HG03575 (cell line): ENCODE measurements around the gene CMTM8.

Source experiments
- ATAC-seq: cut with Tn5 transposase; IDR thresholded peaks from one replicate; pipeline ENCODE4 v1.9.1; 2021; ENCODE audit not compliant: unreplicated experiment, insufficient number of reproducible peaks, low FRiP score; ENCODE audit errors: extremely low read depth

Gene CMTM8

DNA sequence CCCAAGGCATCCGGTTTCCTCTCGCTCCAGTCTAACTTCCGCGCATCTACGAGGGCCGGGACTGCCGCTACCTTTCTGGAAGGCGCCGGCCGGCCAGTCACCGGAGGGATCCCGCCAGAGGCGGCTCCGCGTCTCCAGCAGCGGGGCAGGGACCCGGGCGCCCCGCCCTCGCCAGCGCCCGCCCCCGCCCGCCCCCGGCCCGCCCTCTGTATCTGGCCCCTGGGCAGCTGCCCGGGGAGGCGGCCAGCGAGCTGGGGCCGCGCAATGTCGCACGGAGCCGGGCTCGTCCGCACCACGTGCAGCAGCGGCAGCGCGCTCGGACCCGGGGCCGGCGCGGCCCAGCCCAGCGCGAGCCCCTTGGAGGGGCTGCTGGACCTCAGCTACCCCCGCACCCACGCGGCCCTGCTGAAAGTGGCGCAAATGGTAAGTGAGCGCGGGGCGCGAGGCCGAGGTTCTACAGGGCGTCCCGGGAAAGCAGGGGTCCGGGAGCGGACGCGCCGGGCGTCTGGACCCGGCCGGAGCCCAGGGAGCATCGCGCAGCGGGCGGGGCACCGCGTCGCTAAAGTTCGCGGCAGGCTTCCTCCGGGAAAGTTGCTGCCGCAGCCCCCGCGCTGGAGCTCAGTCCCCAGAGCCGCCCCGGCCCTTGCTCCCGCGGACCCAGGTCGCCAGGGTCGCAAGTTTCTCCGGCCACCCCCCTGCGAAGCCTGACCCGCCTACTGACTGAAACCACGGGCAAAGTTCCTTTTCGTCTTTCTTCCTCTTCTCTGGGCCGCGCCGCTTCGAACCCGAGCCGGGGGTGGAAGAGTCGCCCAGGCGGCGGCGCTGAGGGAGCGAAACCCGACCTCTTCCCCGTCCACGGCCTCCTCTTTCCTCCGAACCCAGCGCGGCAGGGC is 153.4 kb downstream of the CMTM8 start, which contains the start of gene CMTM7:
TSS of gene CMTM7 (plus strand) at position 211 of the 893 bp plus-strand sequence. CDS start at position 265, 54 bp downstream.
- no peak for ATAC-seq

DNA sequence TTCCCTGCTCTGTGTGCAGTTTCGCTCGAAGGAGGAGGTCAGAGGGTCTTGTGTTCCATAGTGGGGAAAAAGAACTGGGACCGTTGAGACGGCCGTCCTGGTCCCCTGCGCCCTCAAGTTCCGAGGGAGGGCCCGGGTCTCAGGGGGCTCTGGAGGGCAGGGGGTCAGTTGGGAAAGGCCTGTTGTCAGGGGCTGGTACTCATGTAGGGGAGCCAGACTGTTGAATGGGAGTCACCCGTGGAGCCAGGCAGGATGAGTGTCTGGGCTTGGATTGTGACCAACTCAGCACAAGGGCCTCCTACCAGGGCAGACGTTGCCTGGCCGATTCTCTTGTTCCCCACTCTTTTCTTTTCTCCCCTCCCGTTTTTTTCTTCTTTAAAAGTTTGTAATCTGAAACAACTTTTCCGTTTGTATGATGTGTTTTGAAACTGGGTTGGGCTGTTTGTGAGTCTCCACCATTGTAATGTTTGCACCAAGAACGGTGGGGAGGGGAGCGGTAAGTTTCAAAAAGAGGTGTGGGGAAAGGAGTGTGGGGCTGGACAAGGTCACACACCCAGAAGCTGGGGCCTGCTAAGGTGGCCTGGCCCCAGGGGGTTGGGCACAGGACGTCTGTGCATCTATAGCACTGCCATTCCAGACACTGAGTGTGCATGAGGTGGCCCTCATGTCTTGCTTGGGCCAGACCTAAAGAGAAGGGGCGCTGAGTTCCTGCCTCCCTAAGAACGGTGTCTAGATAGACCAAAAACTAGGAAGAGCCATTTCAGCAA is 154.2 kb downstream of the CMTM8 start:
- ATAC-seq: no peak

DNA sequence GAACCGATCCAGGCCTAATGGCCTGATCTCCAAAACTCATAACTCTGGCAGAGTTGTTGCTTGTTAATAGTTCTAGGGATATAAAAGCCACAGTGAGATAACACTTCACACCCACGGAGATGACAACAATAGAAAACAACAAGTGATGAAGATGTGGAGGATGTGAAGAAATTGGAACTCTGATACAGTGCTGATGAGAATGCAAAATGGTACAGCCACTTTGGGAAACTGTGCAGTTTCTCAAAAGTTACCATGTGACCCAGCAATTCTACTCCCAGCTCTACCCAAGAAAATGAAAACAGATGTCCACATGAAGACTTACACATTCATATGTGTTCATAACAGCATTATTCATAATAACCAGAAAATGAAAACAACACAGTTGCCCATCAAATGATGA is 157.0 kb downstream of the CMTM8 start:
- no peak for ATAC-seq

DNA sequence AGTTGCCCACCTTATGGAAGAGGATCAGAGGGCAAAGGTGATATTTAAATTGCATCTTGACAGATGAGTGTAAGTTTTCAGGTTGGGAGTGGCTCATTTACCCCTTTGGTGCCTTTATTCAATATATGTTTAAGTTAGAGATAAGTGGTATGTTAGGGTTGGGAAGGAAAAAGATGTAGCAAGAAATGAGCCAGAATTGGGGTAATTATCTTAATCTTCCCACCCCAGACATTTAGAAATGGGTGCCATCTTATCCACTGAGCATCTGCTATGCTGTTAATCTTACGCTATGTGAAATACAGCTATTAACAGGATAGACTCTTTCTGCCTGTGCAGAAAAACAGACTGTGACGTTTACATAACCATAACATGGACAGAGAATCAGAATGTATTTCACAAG is 159.5 kb downstream of the CMTM8 start:
- ATAC-seq: no peak

DNA sequence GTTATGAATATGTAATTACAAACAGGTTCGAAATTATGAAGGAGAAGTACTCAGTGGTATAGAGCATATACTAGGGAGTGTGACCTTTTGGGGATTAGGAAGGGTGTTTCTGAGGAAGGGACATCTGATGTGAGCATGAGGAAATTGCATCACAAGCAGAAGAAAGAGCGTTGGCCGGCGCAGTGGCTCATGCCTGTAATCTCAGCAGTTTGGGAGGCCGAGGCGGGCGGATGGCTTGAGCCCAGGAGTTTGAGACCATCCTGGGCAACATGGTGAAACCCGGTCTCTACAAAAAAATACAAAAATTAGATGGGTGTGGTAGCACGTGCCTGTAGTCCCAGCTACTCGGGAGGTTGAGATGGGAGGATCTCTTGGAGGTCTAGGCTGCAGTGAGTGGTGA is 160.1 kb downstream of the CMTM8 start:
- no peak for ATAC-seq

DNA sequence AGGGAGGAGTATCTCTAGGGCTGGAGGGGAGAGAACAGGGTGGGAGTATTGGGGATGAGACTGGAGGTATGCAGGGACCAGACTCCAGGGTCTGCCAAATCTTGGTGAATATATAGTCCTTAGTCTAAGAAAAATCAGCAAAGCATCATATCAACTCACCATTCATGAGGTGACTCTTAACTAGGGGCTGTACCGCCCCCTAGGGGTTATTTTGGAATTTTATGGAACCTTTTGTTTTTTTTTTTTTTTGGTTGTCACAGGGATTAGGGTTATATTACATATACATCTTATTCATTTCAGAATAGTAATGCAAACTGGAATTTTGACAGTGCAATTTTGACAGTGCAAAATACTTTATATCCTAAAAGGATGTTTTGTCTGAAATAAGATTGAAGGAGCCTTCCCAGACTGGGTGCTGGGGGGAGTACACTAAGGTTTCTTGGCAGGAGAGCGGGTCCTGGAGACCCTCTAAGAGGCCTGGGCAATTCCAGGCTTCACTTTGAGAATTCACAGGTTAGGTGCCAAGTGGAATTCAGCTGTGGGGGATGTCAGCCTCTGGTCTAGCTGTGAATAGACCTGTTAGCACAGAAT is 160.6 kb downstream of the CMTM8 start:
- ATAC-seq: no peak

DNA sequence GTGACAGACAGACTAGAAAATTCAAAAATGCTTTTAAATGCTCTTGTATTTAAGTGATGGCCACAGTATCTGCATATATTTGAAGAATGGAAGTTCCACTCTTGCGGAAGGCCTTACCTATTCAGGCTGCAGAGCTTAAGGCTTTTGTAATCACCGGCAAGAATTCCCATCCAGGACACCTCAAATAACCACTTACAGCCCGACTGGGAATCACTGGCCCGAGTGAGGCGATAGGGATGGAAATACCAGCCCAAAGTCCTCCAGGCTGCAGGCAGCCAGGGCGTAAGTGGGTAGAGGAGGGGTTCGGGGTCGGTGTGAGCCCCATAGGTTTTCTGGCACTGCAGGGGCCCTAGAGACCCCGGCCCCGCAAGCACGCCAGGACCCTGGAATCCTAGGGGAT is 162.6 kb downstream of the CMTM8 start:
- ATAC-seq: no peak

DNA sequence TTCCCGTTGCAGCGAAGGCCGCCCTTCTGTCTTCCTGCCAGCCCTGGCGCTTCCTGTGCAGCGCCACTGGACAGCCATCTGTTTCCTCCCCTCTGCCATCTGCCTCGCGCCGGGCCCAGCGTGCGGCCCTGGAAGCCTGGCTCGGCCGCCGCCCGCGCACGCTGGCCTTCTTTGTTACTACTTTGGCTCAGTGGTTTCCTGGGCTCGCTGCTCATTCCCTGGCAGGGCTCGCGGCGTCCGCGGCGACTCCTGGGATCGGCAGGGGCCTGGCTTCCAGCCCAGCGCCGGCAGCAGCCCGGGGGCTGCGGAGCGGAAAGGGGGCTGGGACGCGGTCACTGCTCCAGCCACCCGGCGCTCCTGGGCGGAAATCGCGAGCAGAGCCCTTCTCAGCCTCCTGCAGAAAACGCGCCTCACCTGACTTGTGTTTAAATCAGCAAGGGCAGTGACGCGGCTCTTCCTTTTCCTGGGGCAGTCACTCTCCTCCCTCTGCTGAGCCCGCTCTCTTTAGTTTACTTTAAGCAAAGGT is 163.1 kb downstream of the CMTM8 start:
- no peak for ATAC-seq

DNA sequence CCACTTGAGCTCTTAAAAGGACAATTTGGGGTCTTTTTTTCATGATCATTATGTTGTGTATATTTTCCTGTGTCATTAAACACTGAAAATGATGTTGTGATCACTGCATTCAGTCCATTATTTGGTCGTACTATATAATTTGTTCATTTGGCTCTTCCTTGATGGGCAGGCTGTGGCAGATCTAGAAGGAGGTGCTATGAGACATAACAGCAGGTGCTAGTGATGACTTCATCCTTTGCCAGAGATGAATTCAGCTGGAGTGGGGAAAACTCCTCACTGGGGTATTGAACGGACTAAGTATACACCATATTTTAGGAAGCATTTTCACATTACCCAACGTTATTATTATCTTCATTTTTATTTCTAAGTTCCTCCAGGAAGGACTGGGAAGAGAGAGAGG is 165.2 kb downstream of the CMTM8 start:
- no peak for ATAC-seq

DNA sequence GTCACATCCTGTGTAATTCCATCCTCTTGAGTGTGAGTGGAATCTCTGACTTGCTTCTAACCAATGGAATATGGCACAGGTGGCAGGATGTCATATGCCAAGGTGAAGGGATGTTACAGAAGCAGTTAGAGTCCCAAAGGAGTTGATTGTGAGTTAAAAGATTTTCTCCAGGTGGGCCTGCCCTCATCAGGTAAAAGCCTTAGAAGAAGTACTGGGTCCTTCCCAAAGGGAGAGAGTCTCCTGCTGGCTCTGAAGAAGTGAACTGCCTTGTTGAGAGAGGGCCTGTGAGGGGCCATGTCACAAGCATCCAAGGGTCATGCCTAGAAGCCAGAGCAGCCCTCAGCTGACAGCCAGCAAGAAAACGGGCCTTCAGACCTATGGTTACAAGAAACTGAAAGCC is 166.2 kb downstream of the CMTM8 start:
- no peak for ATAC-seq

DNA sequence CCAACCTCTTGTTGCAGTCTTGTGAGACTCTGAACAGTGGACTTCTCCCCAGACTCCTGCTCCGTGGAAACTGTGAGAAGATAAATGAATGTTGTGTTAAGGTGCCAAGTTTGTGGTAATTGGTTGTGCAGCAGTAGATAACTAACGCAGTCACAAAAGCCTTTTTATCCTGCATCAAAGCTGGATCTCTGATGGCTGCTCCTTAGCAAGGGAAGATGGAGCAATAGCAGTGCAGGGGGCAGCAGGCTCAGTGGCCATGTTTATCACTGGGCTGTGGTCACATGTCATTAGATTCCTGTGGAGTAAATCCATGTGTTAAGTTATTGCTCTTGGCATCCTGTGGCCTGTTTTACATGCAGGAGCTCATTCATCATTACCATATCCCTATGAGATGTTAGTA is 166.7 kb downstream of the CMTM8 start:
- no peak for ATAC-seq

DNA sequence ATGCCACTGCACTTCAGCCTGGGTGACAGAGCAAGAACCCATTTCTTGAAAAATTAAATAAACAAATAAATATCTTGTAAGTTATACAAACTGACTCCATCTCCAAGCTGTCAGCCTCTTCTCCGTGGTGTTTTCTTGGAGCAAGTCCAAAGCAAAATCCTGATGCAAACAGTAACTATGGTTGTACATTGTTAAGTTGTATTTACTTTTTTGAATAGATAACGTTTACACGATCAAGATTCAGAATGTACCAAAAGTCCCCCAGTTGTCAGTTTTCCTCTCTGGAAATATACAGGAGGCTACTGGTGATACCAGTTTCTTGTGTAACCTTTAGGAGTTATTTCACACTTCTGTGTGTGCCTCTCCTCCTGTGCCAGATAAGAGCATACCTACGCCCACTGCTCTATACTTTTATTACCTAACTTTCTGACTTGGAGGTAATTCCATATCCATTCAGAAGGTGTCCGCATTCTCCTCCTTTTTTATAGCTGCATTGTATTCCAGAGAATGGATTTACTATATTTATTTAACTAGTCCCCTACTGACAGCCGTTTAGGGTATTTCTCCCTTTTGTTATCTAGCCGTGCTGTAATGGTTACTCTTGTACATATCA is 167.3 kb downstream of the CMTM8 start:
- no peak for ATAC-seq

DNA sequence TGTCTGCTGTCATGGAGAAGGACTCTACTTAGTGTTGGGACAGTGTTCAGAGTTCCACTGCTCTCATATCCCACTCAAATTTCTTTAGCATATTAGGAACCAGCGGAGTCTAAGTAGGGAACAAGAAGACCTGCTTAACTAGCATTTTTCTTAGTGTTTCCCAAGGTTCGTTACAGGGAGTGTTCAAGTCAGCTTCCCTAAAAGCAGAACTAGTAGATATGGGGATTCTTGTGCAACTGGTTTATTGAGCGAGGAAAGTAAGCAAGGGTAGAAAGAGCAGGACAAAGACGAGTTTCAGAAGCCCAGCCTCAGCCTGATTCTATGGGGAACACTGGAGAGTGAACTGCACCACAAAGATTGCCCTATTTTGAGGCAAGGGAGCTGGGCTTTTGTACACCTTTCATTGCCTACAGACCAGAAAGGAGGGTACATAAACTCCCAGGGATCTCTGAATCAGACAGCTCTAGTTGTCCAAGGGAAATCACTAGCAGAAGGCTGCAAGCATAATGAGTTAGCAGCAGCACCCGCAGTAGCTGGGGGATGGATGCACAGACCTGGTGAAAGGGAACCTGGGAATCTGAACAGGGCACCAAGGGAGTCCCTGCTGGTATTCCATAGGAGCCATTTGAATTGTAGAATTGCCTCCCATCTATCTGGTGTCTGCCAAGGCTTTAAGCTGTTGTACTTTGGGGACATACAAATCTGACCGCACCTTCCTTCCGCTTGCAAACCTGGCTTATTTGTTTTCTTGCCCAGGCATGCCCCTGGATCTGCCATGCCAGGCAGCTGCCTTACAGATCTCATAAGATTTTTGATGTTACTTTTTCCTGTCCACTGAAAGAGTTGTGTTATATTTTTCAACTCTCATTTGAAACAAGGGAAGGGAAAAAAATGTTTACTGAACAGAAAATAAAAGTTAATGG is 168.3 kb downstream of the CMTM8 start:
- no peak for ATAC-seq

DNA sequence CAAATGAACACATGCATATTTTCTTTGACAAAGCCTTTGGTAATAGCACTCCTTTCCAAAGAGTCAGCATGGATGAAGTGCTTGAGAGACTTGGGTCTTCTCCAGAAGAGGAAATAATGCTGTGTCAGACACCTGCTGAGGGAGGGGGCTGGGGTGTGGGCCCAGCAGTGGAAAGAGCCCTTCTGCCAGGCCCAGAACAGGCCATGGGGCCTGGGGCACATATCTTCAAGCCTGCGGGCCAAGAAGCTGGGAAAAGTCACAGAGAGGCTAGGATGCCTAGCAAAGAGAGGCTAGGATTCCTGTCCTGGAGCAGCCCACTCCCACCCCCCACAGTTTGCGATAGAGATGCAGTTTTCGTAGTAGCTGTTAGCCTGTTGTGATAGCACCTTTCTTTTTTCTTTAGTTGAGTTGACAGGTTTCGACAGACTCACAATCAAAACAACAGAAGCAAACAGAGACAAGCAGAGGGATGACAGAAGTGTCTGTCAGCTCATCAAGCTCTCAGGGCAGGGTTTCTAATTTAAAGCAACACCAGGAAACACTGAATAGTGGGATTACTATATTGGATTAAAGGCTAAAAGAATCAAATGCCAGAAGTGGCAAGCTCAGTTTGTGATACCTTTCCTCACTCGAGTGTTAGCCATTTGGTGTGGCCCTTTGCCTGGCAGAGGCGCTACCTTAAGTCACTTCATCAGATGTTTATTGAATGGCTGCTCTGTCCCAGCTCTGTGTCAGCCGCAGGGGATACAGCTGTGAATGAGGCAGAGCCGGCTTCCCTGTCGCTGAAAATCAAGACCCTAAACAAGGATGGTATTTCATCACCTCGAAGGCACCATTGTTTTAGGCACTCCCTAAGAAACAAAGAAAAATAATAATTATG is 172.1 kb downstream of the CMTM8 start:
- no peak for ATAC-seq

DNA sequence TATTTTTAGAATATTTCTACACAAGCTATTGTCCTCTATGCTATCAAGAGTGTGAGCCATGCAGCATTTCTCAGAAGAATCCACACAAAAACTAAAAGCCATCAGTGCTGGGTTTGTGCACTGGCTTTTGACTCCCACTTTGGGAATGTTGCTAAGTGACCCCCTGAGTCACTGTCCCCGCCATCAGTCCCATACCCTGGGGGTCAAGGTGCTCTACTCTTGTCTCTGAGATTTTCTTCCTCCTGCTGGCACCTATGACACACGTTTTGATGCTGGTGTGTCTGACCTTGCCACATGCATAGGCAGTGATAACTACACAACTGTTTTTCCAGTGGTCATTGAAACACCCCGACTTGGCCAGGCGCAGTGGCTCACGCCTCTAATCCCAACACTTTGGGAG is 173.0 kb downstream of the CMTM8 start:
- no peak for ATAC-seq

DNA sequence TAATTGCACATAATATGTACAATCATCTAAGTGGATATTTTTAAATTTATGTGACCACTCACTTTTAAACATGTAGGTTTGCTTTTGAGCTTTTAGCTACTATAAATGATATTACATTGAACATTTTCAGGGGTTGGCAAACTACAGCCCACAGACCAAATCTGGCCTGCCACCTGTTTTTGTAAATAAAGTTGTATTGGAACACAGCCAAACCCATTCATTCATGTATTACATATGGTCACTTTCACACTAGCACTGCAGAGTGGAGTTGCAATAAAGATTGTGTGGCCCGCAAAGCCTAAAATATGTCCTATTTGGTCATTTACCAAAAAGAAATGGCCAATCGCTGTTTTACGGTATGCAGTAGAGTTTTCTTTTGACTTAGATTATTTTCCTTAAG is 174.4 kb downstream of the CMTM8 start:
- ATAC-seq: no peak

DNA sequence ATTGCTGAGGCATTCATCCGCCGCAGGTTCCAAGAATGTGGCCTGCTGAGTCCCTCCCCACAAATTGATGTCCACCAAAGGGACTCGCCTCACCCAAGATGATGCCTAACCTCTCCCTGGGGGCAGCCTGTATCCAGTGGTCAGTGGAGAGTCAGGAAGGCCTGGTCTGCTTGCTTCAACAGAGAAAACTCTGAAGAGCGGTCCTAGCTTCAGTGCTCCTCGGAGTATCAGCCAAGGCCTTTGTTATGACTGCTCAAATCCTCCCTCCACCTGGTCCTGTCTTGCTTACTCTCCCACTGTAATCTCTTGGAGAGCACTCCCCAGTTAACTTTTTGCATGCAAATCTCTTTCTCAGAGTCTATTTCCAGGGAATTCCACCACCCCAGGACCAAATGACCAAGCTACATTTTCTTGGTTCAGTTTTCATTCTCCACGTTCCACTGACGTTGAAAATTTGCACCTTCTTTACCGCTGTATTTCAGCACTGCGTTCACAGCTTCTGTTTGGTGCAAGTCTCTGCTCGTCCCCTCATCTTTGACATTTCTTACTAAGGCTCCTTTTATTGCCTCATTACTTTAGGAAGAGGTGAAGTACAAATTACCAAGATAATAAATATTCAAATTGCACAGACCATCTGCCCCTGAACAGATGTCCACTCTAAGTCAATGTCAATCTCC is 175.5 kb downstream of the CMTM8 start:
- ATAC-seq: no peak
